Endothelial cell of umbilical vein (primary cell): ENCODE data around the gene DLL1. TPM values are rescaled to one million over a fixed set of nuclear protein-coding genes. Genes with fewer than 3 reads are reported as not detected.

Experiments
- BruUV-seq: library from RNA; stranded (reverse); fragments of 400-500 nt; replicated peaks from 2 replicates; lab custom pipeline; 2021; lab: Mats Ljungman, UMichigan
- CTCF ChIA-PET: fragments of 300-600, 350-600 bp; sonication (Branson Sonifier 250); formaldehyde crosslinking; loops from one replicate; lab custom pipeline; 2021; ENCODE audit warnings: antibody characterized with exemption, inconsistent platforms; lab: Charles Lee
- POLR2A ChIA-PET: fragments of 300-600, 350-600 bp; sonication (Branson Sonifier 250); formaldehyde crosslinking; loops from one replicate; lab custom pipeline; 2021; ENCODE audit warnings: antibody characterized with exemption, inconsistent platforms; lab: Charles Lee
- DNase-seq: peaks from one replicate; pipeline ENCODE4 v3.0.0-alpha.2; 2011; ENCODE audit warnings: low read depth, low spot score
- FAIRE-seq: peaks from 2 replicates; lab custom pipeline; 2011; peaks lifted over from hg19 to GRCh38; lab: Jason Lieb, UNC
- H2AFZ ChIP-seq: 2 replicates; pipeline ENCODE4 v1.6.0; 2012; ENCODE audit warnings: low read depth, low read length, control low read depth, inconsistent platforms
- H3K27ac ChIP-seq: 2 replicates; pipeline ENCODE4 v1.5.1; 2011; ENCODE audit warnings: low read depth, mild to moderate bottlenecking, control low read depth, low read length, moderate library complexity; ENCODE audit not compliant: insufficient read depth
- H3K27me3 ChIP-seq, 2 experiments: 2 replicates each; pipeline versions ENCODE4 v1.6.0 to v1.6.1; 2011; ENCODE audit warnings: low read length in 2 of 2, mixed read lengths in 1 of 2; ENCODE audit not compliant: control insufficient read depth in 2 of 2, insufficient read depth in 2 of 2
- H3K36me3 ChIP-seq, 2 experiments: 2 replicates in 1 of 2; 3 replicates in 1 of 2; pipeline ENCODE4 v1.5.1; 2011; ENCODE audit warnings: low read length in 2 of 2, mild to moderate bottlenecking in 1 of 2, moderate library complexity in 1 of 2; ENCODE audit not compliant: control insufficient read depth in 2 of 2, insufficient read depth in 2 of 2; ENCODE audit errors: extremely low read depth in 1 of 2
- H3K4me1 ChIP-seq: 3 replicates; pipeline ENCODE4 v1.5.1; 2011; ENCODE audit warnings: mild to moderate bottlenecking, low read length; ENCODE audit not compliant: control insufficient read depth, insufficient read depth; ENCODE audit errors: extremely low read depth
- H3K4me2 ChIP-seq: 2 replicates; pipeline ENCODE4 v1.6.1; 2011; ENCODE audit warnings: low read length, control low read depth, mixed read lengths; ENCODE audit not compliant: insufficient read depth
- H3K4me3 ChIP-seq, 3 experiments: fragments of 200-600 bp in 1 of 3; sonication (generic), shearing (Covaris generic) in 1 of 3; replicated peaks in 1 of 3; 2 replicates each; pipeline ENCODE4 v1.5.1; 2011 to 2016; ENCODE audit warnings: control low read depth in 3 of 3, low read length in 3 of 3, mild to moderate bottlenecking in 2 of 3, inconsistent platforms in 1 of 3, low read depth in 1 of 3, moderate library complexity in 1 of 3; ENCODE audit not compliant: insufficient read depth in 1 of 3
- H3K79me2 ChIP-seq: 2 replicates; pipeline ENCODE4 v1.6.0; 2012; ENCODE audit warnings: low read length, inconsistent platforms; ENCODE audit not compliant: control insufficient read depth, insufficient read depth
- H3K9ac ChIP-seq: replicated peaks from 2 replicates; pipeline ENCODE3; 2011; ENCODE audit warnings: low read length, control low read depth; ENCODE audit not compliant: insufficient read depth; ENCODE audit errors: extremely low read depth
- H3K9me1 ChIP-seq: replicated peaks from 3 replicates; pipeline ENCODE4 v1.6.0; 2011; ENCODE audit warnings: mild to moderate bottlenecking, low read length; ENCODE audit not compliant: control insufficient read depth, insufficient read depth; ENCODE audit errors: extremely low read depth
- H3K9me3 ChIP-seq: replicated peaks from 2 replicates; pipeline ENCODE4 v1.5.1; 2012; ENCODE audit warnings: low read length, inconsistent platforms; ENCODE audit not compliant: control insufficient read depth, insufficient read depth
- H4K20me1 ChIP-seq: replicated peaks from 2 replicates; pipeline ENCODE3; 2011; ENCODE audit warnings: mild to moderate bottlenecking, low read length; ENCODE audit not compliant: control insufficient read depth, insufficient read depth; ENCODE audit errors: extremely low read depth
- EZH2 ChIP-seq: IDR thresholded peaks from 2 replicates; pipeline ENCODE4 v1.6.1; 2012; ENCODE audit warnings: borderline replicate concordance, low read depth, mild to moderate bottlenecking, moderate library complexity, low read length, inconsistent platforms; ENCODE audit not compliant: severe bottlenecking
- FOS ChIP-seq: IDR thresholded peaks from 2 replicates; pipeline ENCODE4 v1.6.1; 2011; ENCODE audit warnings: mild to moderate bottlenecking, low read length, moderate library complexity, borderline replicate concordance; ENCODE audit not compliant: insufficient read depth
- GATA2 ChIP-seq: IDR thresholded peaks from 2 replicates; pipeline ENCODE4 v1.7.0; 2011; ENCODE audit warnings: low read depth, mild to moderate bottlenecking, moderate library complexity, mixed read lengths, low read length; ENCODE audit not compliant: insufficient read length, insufficient read depth
- JUN ChIP-seq: IDR thresholded peaks from 2 replicates; pipeline ENCODE4 v1.6.1; 2011; ENCODE audit warnings: borderline replicate concordance, low read depth; ENCODE audit not compliant: insufficient read length, insufficient read depth
- MYC ChIP-seq: IDR thresholded peaks from one replicate; pipeline ENCODE4 v1.6.1; 2011; ENCODE audit warnings: mild to moderate bottlenecking, low read depth, low read length
- POLR2A ChIP-seq: IDR thresholded peaks from 2 replicates; pipeline ENCODE4 v1.6.1; 2012; ENCODE audit warnings: low read depth, mild to moderate bottlenecking, control low read depth, low read length
- POLR2AphosphoS5 ChIP-seq: IDR thresholded peaks from 2 replicates; pipeline ENCODE4 v1.6.1; 2012; ENCODE audit warnings: low read depth, mild to moderate bottlenecking, control low read depth, low read length, moderate library complexity; ENCODE audit not compliant: insufficient read depth
- dilution Hi-C: fragments of 300-500 bp; cut with MboI; formaldehyde crosslinking; loops from one replicate; pipeline ENCODE4 v1.15.0; 2019; ENCODE audit warnings: low sequenced_read_pairs; ENCODE audit not compliant: extremely low pct_ligation_motif_present
- intact Hi-C: fragments of 100-400 bp; cut with micrococcal nuclease; formaldehyde crosslinking; loops from one replicate; pipeline ENCODE4 v1.10.0; 2022
- polyA plus RNA-seq, 4 experiments: library from polyadenylated mRNA; depleted of rRNA in 3 of 4; stranded (reverse) in 3 of 4; unstranded in 1 of 4; fragments of >200 nt; gene quantifications; 2 replicates each; pipeline versions ENCODE4 v1.2.1 to v1.2.3, GENCODE V29; 2011 to 2012; ENCODE audit warnings: missing spikeins in 1 of 4
- total RNA-seq: library from RNA; stranded (reverse); gene quantifications from 2 replicates; pipeline ENCODE4 v1.2.3, GENCODE V29; 2021
- TF ChIP-seq, protein P1 (sequence below): IDR thresholded peaks from 2 replicates; pipeline ENCODE4 v1.6.1; 2011; ENCODE audit not compliant: insufficient read depth, insufficient read length
- TF ChIP-seq, protein P2 (sequence below), 2 donors: IDR thresholded peaks; 1 replicate in 1 of 2; 2 replicates in 1 of 2; pipeline ENCODE4 v1.5.1; 2011; ENCODE audit warnings: low read length in 2 of 2, mild to moderate bottlenecking in 2 of 2, moderate library complexity in 2 of 2, control low read depth in 1 of 2, inconsistent platforms in 1 of 2, low read depth in 1 of 2; ENCODE audit not compliant: insufficient read depth in 1 of 2; ENCODE audit errors: extremely low read depth in 1 of 2

DLL1 gene
- total and polyA plus RNA-seq, 2 donors (not counting 3 experiments of a cell fraction or from before 2014, with no cell fraction given) = 1.4 to 2.3 TPM

DNA sequence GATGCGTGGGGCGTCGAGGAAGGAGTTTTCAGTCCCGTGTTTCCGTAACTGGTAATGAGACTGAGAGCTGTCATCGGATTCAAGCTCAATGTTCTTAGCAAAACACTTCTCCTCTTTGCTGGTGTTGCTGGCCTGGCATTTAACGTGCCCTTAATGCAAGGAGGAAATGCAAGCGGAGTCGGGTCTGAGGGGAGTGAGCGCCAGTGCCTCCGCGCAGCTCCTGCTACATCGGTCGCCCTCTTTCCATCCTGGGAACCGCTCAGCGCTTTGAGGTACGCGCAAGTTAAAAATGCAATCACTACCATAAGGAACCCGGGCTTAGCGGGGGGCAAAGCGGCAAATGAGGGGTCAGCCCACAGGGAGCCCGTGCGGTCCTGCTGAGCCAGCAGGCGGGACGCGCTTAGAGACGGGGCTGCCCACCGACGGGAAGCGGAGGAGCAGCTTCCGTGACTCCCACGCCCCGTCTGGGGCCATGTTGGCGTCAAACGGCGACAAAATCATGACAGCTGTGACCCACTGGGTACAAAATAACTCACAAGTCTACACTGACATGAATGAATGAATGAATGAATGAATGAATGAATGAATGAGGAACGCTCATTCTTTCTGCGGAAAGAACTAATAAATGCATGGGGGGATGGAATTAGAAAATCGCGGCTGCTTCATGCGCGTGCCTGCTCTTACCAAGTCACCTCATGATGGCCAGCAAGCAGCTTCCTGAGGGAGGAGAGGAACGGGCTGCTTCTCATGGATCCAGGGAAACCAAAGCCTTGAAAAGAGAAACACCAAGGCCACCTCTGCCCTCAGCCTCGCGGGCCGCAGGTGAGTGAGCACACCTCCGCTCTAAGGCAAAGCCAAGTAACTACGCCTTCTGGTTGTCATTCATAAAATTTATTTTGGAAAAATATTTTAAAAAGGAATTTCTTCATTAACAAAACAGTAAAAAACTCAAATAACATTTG is 9.3 kb downstream of the DLL1 start:
- Histone ChIP-seq H4K20me1 (no peaks in the 10 kb centered on the region), H3K4me2 (no peak overlapping the region), H3K79me2 (no peaks in the 10 kb centered on the region), H3K9ac (no peak overlapping the region), H3K27ac (no peak overlapping the region), H3K4me1 (peaks cover 4% of the 10 kb centered on the region), H3K9me3 (no peaks in the 10 kb centered on the region), H3K4me3 (no peak overlapping the region), H2AFZ (no peak overlapping the region), H3K9me1 (no peaks in the 10 kb centered on the region), H3K36me3 (peaks cover 0 to 14% of the 10 kb centered on the region in 2 experiments), H3K27me3 (no peaks in the 10 kb centered on the region)
- DNase-seq (no peak), FAIRE-seq (no peak)
- TF ChIP-seq, protein P1, sequence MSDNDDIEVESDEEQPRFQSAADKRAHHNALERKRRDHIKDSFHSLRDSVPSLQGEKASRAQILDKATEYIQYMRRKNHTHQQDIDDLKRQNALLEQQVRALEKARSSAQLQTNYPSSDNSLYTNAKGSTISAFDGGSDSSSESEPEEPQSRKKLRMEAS = no peak
- no peak for TF ChIP-seq FOS
- TF ChIP-seq JUN = no peak
- no peak for TF ChIP-seq EZH2
- TF ChIP-seq POLR2A = no peak
- TF ChIP-seq, protein P2, sequence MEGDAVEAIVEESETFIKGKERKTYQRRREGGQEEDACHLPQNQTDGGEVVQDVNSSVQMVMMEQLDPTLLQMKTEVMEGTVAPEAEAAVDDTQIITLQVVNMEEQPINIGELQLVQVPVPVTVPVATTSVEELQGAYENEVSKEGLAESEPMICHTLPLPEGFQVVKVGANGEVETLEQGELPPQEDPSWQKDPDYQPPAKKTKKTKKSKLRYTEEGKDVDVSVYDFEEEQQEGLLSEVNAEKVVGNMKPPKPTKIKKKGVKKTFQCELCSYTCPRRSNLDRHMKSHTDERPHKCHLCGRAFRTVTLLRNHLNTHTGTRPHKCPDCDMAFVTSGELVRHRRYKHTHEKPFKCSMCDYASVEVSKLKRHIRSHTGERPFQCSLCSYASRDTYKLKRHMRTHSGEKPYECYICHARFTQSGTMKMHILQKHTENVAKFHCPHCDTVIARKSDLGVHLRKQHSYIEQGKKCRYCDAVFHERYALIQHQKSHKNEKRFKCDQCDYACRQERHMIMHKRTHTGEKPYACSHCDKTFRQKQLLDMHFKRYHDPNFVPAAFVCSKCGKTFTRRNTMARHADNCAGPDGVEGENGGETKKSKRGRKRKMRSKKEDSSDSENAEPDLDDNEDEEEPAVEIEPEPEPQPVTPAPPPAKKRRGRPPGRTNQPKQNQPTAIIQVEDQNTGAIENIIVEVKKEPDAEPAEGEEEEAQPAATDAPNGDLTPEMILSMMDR (IDR thresholded peaks at IDR 0.05; ENCODE audit: extremely low read depth in 1 of 2, insufficient read depth in 1 of 2, low read depth in 1 of 2, low read length in 2 of 2) = no peak
- no peak for TF ChIP-seq GATA2
- TF ChIP-seq MYC = no peak
- TF ChIP-seq POLR2AphosphoS5 = no peak
- POLR2A ChIA-PET = no interaction called here
- dilution Hi-C loops (no loop called here), intact Hi-C loops (loop anchor here (10.0 kb wide), 1 partner anchor 127 kb away; no protein-coding TSS in a partner anchor)
- CTCF ChIA-PET = no interaction called here
- BruUV-seq = no TSS peak
